Subcutaneous adipose tissue (tissue), 4 donors: ENCODE results near the gene FOXB2. TPM values are rescaled to one million over a fixed set of nuclear protein-coding genes. Genes with fewer than 3 reads are reported as not detected.

Experiments
- total RNA-seq, 4 donors: library from RNA; depleted of rRNA; stranded (reverse); fragments of >200 nt; gene quantifications; one replicate each; pipeline ENCODE4 v1.1.0, GENCODE V29; 2016
- TF ChIP-seq, protein P1 (sequence below): fragments of 450-650 bp; IDR thresholded peaks from one replicate; pipeline ENCODE4 v1.5.1; 2016; ENCODE audit warnings: low read depth, mild to moderate bottlenecking, control low read depth, antibody characterized with exemption, moderate library complexity

FOXB2 gene
- total RNA-seq, 4 donors from 2014 or later, result not detected

DNA sequence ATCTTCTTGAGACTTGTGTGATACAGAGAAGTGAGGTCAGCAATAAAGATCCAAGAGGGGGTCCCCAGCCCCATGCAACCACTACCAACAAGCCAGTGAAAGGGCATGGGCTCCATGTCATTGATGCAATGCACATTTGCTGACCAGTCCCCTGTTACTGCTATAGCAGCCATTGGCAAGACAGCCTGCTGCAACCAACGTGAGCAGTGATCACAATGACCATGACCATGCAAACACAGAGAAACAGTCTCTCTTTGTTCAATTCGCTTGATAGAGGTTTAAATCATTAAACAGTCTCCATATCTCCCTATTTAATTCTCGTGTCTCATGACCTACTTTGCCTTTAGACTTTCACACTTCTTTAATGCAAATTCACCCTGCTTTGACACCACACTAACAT, 30.0 kb upstream of the FOXB2 start:
- TF ChIP-seq, protein P1, sequence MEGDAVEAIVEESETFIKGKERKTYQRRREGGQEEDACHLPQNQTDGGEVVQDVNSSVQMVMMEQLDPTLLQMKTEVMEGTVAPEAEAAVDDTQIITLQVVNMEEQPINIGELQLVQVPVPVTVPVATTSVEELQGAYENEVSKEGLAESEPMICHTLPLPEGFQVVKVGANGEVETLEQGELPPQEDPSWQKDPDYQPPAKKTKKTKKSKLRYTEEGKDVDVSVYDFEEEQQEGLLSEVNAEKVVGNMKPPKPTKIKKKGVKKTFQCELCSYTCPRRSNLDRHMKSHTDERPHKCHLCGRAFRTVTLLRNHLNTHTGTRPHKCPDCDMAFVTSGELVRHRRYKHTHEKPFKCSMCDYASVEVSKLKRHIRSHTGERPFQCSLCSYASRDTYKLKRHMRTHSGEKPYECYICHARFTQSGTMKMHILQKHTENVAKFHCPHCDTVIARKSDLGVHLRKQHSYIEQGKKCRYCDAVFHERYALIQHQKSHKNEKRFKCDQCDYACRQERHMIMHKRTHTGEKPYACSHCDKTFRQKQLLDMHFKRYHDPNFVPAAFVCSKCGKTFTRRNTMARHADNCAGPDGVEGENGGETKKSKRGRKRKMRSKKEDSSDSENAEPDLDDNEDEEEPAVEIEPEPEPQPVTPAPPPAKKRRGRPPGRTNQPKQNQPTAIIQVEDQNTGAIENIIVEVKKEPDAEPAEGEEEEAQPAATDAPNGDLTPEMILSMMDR, result no peak

DNA sequence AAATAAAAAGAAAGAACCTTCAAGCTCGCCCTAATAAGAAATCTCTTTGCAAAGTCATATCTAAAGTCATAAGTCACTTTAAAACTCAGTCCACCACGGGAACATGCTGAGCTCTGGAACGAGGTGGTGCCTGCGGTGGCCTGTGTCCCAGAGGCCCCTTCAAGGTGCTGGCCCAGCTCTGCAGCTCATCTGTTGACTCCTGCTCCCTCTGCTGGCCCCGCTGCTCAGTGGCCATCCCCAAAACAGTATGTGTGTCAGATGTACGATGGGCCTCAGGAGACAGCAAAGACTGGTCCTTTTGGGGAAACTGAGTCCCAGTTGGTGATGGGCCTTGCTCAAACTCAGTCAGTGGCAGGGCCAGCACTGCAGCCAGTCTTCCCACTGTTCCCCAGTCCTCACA, 22.8 kb upstream of the FOXB2 start:
- TF ChIP-seq, protein P1, result no peak

DNA sequence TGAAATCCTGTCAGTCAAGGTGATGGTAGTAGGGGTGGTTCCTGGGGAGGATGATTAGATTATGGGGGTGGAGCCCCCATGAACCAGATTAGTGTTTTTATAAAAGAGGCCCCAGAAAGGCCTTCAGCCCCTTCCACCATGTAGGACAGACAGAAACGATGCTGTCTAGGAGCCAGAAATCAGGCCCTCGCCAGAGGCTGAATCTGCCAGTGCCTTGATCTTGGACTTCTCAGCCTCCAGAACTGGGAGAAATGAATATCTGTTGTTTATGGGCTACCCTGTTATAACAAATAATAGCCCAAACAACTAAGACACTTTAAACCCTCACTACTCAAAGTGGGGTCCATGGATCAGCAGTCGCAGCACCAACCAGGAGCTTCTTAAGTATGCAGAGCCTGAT, 20.2 kb upstream of the FOXB2 start:
- TF ChIP-seq, protein P1, result no peak

DNA sequence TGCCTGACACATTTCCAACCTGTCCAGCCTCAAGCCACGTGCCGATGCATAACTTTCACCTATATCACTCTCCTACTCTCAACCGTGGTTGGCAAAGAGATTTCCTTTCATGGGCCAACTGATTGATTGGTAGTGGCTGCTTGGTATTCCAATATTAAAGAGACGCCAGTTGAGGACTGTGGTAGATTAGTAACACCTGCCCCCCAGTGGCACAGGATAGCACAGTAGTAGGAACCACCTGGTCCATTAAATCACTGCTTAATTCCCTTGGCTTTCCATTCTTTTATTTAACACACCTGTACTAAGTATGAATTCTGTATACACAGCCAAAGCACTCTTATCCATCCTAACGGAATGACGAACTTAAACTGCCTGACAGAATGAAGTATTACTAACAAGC, 19.1 kb upstream of the FOXB2 start:
- TF ChIP-seq, protein P1, result no peak

DNA sequence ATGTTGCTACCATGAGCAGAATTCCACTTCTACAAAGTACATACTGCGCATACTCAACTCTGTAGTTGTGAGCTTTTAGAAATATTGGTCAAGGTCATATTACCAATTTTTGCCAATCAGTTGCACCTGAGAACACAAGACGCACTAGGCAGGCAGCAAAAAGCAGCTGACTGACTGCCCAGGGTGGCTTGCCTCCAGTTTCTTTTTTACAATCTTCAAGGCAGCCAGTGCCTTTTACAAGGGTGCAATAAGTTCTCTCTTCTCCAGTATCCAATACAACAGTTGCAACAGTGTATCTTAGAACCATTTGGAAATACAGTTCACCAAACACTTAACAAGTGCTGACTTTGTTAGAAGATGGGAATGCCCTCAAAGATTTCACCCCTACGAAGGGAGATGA, 16.1 kb upstream of the FOXB2 start:
- TF ChIP-seq, protein P1, result no peak

DNA sequence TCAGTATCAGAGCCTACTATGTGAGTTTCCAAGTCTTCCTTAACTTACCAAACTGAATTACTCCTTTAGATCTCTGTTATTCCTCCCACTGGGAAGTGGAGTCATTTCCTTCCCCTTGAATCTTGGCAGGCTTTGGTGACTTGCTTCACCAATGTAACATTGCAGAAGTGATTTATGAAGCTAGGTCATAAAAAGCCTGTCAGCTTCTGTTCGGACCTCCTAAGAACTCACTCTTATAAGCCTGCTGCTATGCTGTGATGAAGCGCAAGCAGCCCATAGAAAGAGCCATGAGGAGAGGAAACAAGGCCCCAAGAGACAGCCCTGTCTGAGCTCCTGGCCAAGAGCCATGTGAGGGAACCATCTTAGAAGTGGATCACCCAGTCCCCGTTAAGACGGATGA, 14.2 kb upstream of the FOXB2 start:
- TF ChIP-seq, protein P1, result no peak

DNA sequence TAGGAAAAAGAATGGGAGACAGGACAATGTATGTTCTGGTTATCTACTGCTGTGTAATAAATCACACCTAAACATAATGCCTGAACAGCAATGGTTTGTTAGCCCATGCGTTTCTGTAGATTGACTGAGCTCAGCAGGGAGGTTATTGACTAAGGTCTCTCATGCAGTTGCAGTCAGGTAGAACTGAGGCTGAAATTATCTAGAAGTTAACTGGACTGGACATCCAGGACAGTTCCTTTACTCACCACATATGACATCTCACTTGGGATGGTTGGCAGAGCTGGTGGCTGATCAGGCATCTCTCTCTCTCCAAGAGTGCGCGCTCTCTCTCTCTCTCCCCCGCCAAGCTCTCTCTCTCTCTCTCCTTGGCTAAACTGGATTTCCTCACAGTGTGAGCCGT, 8.9 kb upstream of the FOXB2 start:
- TF ChIP-seq, protein P1, result no peak
